Stimulated activated CD8-positive, alpha-beta memory T cell treated with anti-CD3 and anti-CD28 coated beads, Interleukin-4, amount 100 ng/mL, for 24 hours (primary cell): ENCODE measurements around the gene PNPLA2.
A peak's percentile ranks its signal among the peaks of the same experiment; 100 is the strongest.

Experiments used
- DNase-seq: peaks from one replicate; pipeline ENCODE4 v3.0.0-alpha.2; 2020; ENCODE audit warnings: low read depth

The PNPLA2 gene

GRCh38 chr11:844693-845644, 26.3 kb downstream of the PNPLA2 start:
- DNase-seq = no peak

DNA sequence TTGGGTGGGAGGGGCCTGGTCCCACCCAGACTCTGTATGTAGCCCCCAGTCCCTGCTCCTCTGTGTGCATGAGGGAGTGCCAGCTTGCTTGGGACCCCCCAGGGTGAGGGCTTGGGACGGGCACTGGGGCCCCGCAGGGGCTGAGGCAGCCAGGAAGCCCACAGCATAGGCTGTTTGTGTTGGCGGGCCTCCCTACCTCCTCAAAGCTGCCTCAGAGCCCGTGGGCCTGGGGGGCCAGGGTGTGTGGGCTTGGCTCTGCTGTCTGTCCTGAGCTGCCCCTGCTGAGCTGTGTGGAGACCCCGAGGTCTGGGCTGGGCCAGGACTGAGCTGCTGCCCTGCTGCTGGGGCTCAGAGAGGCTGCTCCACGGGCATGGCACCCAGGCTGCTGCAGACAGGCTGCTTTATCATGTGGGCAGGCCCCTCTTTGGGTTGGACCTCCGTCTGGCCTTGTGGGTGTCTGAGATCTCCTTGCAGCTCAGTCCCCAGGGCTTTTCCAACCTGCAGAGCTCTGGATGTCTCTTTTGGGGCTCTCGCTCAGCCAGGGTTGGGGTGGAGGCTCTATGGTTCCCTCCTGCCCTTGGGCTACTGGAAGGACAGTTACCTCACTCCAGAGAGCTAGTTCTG, 27.3 kb downstream of the PNPLA2 start:
- no peak for DNase-seq

GRCh38 chr11:846496-847098, 27.9 kb downstream of the PNPLA2 start:
- DNase-seq = no peak

DNA sequence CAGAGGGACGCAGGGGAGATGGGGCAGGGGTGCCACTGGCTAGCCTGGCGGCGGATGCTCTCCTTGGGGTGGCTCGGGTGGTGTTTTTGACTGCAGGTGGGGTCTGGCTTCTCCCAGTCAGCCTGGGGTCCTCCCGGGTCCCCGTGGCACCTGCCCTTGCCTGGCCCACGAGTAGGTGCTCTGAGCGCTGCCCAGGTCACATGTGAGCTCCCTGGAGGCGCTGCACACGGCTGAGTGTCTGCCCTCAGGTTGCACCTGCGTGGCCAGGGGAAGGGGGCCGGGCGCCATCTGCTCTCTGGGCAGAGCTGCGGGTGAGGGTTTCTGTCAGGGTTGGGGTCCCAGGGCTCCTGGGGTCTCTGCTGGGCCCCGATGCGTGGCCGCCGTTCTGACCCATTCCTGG, 29.2 kb downstream of the PNPLA2 start:
- DNase-seq = no peak

DNA sequence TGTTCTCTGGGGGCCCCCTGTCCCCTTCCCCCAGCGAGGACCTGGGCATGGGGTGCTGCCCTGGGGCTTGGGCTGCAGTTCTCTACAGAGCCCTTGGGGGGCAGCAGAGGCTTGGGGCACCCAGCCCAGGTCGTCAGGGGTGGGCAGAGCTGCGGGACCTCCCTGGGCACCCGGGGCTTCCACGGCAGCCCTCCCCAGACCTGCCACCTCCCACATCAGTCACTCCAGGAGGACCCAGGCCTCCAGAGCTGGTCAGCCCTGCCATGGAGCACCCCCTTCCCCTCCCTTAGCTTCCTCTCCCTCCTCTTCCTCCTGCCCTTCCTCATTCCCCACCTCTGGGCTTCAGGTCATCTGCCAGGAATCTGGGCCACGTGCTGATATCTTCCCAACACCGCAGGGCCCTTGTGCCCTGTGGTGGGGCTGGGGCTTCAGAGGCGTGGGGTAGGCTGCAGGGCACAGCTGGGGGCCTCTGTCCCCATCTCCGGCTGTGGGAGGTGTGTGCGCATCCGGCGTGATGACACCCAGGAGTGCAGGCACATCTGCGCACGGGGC, 29.7 kb downstream of the PNPLA2 start:
- DNase-seq = peak; percentile 54

DNA sequence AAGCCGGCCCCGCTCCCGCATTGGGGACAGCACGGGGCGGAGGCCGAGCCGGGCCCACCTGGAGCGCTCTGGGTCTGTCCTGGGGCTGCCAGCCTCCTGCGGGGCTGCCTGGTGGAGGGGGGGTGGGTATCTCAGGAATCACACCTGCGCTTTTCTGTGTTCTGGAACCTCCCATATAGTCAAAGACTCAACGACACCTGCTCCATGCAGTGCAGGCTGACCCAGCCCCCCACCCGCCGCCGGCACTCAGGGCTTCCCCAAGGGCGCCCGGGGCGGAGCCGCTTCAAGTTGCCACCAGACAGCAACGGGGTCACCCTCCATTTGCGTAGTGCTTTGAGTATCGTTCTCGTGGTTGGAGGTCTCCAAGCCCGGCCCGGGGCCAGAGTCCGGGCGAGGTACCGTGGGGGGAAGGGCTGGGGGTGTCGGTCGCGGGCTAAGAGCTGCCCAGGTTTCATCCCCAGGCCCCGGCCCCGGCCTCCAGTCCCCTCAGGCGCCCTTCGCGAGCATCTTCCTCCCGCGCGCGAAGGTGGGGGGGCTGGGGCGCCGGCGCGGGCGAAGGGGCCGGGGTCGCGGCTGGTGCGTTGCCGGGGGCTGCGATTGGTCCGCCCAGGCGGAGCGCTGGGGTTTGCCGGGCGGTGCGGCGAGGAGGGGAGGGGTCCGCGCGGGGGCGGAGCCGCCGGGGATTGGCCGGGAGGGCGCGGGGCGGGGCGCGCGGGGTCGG, 30.6 kb downstream of the PNPLA2 start:
- no peak for DNase-seq

DNA sequence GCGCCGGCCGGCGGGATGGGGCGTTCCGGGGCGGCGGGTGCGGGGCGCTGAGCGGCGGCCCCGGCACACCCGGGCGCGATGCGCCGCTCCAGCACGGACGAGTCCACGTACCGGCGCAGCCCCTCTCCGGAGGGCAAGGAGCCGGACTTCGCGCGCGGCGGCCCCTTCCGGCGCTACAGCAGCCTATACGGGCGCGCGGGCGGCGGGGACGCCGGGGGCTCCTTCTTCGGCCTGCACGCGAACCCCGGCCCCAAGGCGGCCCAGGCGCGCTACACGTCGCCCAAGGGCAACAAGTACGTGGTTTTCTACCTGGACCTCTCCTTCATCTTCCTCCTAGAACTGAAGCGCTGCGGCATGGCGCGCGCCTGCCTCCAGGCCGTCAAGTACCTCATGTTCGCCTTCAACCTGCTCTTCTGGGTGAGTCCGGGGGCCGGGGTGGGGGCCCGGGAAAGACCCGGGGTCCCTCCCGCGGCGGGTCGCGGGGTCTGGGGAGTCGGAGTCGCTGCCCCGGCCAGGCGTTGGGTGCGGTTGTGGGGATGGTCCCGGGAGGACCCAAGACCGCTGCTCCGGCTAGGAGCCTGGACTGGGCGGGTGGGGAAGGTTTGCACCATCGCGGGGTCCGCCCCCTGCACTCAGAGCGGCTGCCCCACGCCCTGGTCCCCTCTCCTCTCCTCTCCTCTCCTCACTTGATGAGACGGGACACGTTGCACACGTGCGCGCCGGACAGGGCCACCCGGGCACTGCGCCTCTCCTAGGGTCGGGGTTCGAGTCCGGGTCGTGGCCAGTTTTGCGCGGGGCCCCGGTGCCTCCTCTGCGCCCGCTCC, 31.4 kb downstream of the PNPLA2 start:
- no peak for DNase-seq

GRCh38 chr11:850775-851763, 32.4 kb downstream of the PNPLA2 start:
- no peak for DNase-seq

DNA sequence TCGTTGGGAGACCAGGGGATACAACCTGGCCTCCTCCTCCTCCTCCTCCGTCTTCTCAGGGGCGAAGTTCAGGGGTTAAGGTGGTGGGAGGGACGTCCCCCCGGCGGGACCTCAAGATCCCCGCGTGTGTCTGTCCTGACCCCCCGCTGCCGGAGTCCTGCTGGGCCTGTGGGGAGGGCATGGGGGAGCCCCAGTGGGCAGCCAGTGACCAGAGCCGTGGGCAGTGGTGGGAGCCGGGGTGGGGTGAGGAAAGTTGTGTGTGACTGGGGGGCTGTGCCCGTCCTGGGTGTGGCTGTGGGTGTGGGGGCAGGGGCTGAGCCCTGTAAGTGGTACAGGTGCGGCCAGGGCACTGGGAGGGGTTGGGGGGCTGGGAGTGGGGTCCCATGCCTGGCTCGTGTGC, 34.0 kb downstream of the PNPLA2 start:
- DNase-seq = no peak

DNA sequence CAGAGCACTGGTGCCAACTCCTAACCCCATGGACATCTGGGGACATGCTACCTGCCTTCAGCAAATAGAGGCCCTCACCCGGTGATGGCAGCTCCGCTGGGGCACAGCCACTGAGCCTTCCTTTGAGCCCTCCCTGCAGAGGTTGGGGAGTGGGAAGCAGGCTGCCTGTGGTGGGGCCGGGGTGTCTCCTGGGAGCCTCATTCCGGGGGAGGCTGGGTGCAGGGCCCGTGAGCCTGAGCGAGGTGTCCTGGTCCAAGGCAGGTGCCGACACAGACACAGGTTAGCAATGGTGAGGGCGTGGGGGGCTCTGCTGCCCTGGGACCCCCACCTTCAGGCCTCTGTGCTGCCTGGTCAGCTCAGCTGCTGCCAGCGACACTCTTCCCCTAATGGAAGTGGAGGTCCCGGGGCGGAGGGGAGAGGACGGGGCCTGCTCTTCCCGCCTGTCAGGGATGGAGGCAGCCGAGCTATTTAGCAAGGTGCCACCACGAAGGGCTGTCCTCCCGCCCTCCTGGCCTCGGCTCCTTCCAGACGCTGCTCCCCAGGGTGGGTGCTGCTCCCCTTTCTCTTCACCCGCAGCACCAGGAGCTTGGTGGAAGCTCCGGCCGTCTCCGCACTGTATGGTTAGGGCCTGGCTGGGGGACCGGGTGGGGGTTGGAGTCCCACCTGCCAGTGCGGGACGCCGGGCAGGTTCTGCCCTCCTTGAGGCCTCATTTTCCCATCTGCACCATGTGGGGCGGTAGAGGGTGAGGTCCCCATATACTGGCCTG, 35.2 kb downstream of the PNPLA2 start:
- DNase-seq = no peak

- no peak for DNase-seq
These were observed 36.1 kb downstream of the PNPLA2 start for GRCh38 chr11:854601-855329.

GRCh38 chr11:855330-855674, 36.6 kb downstream of the PNPLA2 start:
- no peak for DNase-seq

DNA sequence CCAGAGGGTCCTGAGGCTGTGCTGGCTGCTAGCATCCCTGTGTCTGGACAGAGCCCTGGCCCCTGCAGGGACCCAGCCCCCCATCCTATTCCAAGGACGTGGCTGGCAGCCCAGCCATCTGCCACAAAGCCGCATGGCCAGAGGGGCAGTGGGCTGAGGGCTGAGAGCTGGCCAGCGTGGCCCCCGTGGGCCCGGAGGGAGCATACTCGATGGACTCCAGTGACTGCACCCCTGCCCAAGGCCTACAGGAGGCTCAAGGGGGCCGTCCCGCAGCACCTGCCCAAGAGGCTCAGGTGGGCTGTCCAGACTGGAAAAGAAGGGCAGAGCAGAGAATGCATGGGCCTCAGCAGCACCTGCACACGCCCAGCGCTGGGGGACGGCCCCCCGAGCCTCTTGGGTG, 37.1 kb downstream of the PNPLA2 start:
- no peak for DNase-seq

DNA sequence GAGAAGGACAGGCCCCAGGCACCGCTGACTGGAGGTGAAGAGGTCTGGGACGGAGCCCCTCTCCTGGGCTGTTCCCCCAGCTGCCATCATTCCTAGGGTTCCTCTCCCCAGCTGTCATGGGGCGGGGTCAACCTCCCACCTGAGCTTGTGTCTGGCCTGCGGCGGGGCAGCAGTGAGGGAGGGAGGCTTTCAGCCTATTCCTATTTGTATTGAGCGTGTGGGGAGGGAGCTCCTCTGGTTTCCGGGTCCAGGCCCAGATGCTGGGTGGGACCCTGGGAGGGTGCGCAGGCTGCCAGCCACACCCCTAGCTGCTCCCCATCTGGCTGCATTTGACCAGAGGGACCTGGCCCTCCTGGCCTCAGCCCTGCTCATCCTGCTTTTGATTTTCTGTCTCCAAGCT, 37.7 kb downstream of the PNPLA2 start:
- DNase-seq = no peak

DNA sequence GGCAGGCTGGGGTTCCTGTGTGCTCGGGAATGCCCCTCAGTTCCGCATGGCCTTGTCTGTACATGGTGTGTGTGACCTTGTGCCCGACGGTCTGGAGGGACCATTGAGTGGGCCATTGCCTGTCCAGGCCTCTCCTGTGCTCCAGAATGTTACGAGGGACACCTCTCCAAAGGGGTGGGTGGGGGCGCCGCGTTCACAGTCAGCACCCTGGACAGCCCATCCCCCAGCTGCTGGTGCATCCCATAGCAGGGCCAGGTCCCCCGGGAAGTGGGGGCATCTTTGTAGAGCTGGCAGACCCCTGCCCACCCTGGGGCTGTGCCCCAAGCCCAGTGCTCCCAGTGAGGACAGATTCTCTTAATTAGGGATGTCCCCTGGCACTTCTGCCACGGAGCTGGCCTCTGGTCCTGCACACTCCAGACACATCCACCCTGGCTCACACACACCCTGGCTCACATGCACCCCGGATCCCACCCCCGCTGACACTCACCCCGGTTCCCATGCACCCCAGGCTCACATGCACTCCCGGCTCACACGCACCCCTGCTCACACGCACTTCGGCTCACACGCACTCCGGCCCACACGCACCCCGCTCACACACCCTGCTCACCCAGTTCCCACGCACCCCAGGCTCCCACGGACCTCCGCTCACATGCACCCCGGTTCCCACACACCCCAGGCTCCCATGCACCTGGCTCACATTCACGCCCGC, 39.5 kb downstream of the PNPLA2 start:
- no peak for DNase-seq

GRCh38 chr11:858762-859339, 40.1 kb downstream of the PNPLA2 start:
- DNase-seq = no peak

DNA sequence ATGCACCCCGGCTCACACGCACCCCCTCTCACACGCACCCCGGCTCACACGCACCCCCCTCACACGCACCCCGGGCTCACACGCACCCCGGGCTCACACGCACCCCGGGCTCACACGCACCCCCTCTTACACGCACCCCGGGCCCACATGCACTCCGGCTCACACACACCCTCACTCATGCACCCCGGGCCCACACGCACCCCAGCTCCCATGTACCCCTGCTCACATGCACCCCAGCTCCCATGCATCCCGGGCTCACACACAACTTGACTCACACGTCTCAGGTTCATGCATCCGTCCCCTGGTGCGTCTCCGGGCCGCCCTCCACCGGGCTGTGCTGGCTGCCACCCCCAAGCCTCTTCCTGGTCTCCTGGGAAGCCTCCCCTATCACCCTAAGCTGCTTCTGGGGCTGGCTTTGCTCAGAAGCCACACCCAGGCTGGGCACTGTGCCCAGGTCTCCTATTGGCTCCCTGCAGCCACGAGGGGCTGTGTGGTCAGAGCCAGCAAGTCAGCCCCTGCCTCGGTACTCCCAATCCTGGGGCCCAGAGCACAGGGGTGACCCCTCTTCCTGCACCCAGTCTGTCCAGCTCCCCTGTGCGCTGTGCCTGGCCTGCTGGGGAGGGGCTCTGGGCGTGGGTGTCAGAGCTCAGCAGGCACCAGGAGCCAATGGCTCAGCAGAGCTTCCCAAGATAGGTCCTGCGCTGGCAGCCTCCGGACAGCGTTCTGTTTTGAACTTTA, 40.8 kb downstream of the PNPLA2 start:
- no peak for DNase-seq
